Measurements from ENCODE around the gene RYR2.
"Not testable (repeated sequence)": the region's sequence is repeated elsewhere in the genome, so short reads cannot be mapped to it uniquely, and the experiment has no call there.

Gene RYR2

GRCh38 chr1:237832858-237833257 lies 790.9 kb downstream of the RYR2 start:
- H3K27ac Mint-ChIP-seq, result no peak overlapping the region
- H3K4me1 Mint-ChIP-seq, result peaks cover 17% of the 10 kb centered on the region
- peaks cover 2% of the 10 kb centered on the region for H3K27me3 Mint-ChIP-seq (ENCODE audit: low read depth, poor library complexity)
- H3K9me3 Mint-ChIP-seq, result no peaks in the 10 kb centered on the region
- no peak overlapping the region for H3K4me3 Mint-ChIP-seq
- TF ChIP-seq CTCF (IDR thresholded peaks at IDR 0.05), result no peak
- DNase-seq, result no peak
- H3K36me3 Mint-ChIP-seq (ENCODE audit: low read depth), result no peaks in the 10 kb centered on the region

GRCh38 chr1:237834048-237834447 lies 792.1 kb downstream of the RYR2 start:
- Mint-ChIP-seq H3K9me3 (no peaks in the 10 kb centered on the region), H3K4me3 (no peak overlapping the region), H3K4me1 (peaks cover 17% of the 10 kb centered on the region), H3K36me3 (ENCODE audit: low read depth) (no peaks in the 10 kb centered on the region), H3K27me3 (ENCODE audit: low read depth, poor library complexity) (no peaks in the 10 kb centered on the region), H3K27ac (no peak overlapping the region)
- no peak for TF ChIP-seq CTCF (IDR thresholded peaks at IDR 0.05)
- DNase-seq, result no peak

GRCh38 chr1:237834461-237834860 lies 792.5 kb downstream of the RYR2 start:
- DNase-seq, result no peak
- Mint-ChIP-seq H3K27me3 (ENCODE audit: low read depth, poor library complexity) (no peaks in the 10 kb centered on the region), H3K4me3 (no peak overlapping the region), H3K9me3 (no peaks in the 10 kb centered on the region), H3K36me3 (ENCODE audit: low read depth) (no peaks in the 10 kb centered on the region), H3K4me1 (peaks cover 17% of the 10 kb centered on the region), H3K27ac (no peak overlapping the region)
- no peak for TF ChIP-seq CTCF (IDR thresholded peaks at IDR 0.05)

GRCh38 chr1:237838320-237838719 lies 796.3 kb downstream of the RYR2 start:
- no peak for TF ChIP-seq CTCF (IDR thresholded peaks at IDR 0.05)

GRCh38 chr1:237838904-237839534 lies 797.0 kb downstream of the RYR2 start:
- no peak for TF ChIP-seq CTCF (IDR thresholded peaks at IDR 0.05)
- no peak overlapping the region for H3K27ac Mint-ChIP-seq
- H3K9me3 Mint-ChIP-seq, result peaks cover 17% of the 10 kb centered on the region
- peaks cover 6% of the 10 kb centered on the region for H3K4me1 Mint-ChIP-seq
- no peak overlapping the region for H3K4me3 Mint-ChIP-seq
- no peak for DNase-seq
- no peaks in the 10 kb centered on the region for H3K36me3 Mint-ChIP-seq (ENCODE audit: low read depth)
- peaks cover 5% of the 10 kb centered on the region for H3K27me3 Mint-ChIP-seq (ENCODE audit: low read depth, poor library complexity)

More at GRCh38 chr1:237838320-237838719, 796.3 kb downstream of the RYR2 start:
- H3K4me1 Mint-ChIP-seq, result peaks cover 10% of the 10 kb centered on the region
- no peak overlapping the region for H3K4me3 Mint-ChIP-seq
- H3K9me3 Mint-ChIP-seq, result peaks cover 17% of the 10 kb centered on the region
- no peak overlapping the region for H3K27ac Mint-ChIP-seq
- H3K36me3 Mint-ChIP-seq (ENCODE audit: low read depth), result no peaks in the 10 kb centered on the region
- DNase-seq, result no peak
- peaks cover 4% of the 10 kb centered on the region for H3K27me3 Mint-ChIP-seq (ENCODE audit: low read depth, poor library complexity)

- DNase-seq, result no peak
- no peaks in the 10 kb centered on the region for H3K4me1 Mint-ChIP-seq
- no peak for TF ChIP-seq CTCF (IDR thresholded peaks at IDR 0.05)
- H3K4me3 Mint-ChIP-seq, result no peak overlapping the region
- H3K9me3 Mint-ChIP-seq, result peaks cover 21% of the 10 kb centered on the region
- H3K36me3 Mint-ChIP-seq (ENCODE audit: low read depth), result no peaks in the 10 kb centered on the region
- no peak overlapping the region for H3K27ac Mint-ChIP-seq
- peaks cover 9% of the 10 kb centered on the region for H3K27me3 Mint-ChIP-seq (ENCODE audit: low read depth, poor library complexity)
Measured at GRCh38 chr1:237841485-237841884, 799.5 kb downstream of the RYR2 start.

GRCh38 chr1:237843516-237843915 lies 801.5 kb downstream of the RYR2 start:
- peaks cover 21% of the 10 kb centered on the region for H3K9me3 Mint-ChIP-seq
- H3K27ac Mint-ChIP-seq; H3K36me3 Mint-ChIP-seq (ENCODE audit: low read depth); H3K4me1 Mint-ChIP-seq; H3K27me3 Mint-ChIP-seq (ENCODE audit: low read depth, poor library complexity); DNase-seq; H3K4me3 Mint-ChIP-seq: not testable (repeated sequence)

Measured in nephron progenitor cell (in vitro differentiated cells).